ENCODE data around the gene SRPRA. TPM values are rescaled to one million over a fixed set of nuclear protein-coding genes. Genes with fewer than 3 reads are reported as not detected.

Gene SRPRA
- 63.9 and 76.1 TPM in 2 replicates for total RNA-seq

GRCh38 chr11:126268708-126269579 lies at the start of gene SRPRA, which contains the start of gene FOXRED1:
TSS of gene SRPRA (minus strand) at chr11:126268895. CDS start at chr11:126268804, 91 bp downstream.
TSS of gene FOXRED1 (plus strand) at chr11:126269154. CDS start at chr11:126269207, 53 bp downstream.

GRCh38 chr11:126303623-126304456 lies 35.1 kb upstream of the SRPRA start, which contains the start of gene DCPS:
TSS of gene DCPS (plus strand) at chr11:126304060. CDS start at chr11:126304081, 21 bp downstream.

DNA sequence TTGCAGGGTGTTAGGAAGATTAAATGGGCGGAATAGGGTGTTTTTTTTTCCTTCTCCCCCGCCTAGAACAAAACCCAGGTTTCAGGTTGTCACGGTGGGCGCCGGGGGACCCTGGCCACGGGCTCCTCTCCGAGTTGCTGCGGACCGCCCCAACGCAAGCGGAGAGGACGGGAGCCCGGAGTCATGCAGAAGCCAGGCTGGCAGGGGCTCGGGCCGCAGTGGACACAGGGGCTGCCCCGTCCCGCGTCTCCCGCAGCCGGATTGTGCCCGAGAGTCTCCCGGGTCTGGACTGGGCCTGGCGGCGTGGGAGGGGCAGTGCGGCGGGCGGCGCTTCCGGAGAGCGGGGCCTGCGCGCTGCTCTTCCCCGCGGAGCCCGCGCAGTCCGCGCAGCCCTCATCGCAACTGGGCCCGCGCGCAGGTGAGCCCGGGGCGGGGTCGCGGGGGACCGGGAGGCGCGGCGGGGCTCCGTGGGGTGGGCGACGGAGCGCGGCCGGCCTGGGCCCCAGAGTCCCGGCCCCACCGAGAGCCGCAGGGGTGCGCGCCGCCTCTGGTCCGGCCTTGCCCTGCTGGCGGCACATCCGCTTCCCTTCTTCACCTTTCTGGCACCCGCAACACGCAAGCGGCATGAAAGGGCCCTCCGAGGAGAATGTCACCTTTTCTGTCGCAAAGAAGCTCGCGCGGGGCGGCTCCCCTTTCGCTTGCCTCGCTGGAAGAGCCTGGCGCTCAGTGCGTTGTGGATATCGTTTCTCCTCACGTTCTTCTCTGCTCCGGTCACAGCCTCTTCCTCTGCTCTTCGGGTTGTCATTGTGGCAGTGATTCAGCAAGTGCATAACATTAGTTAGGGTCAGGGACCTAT lies 14.3 kb upstream of the SRPRA start, which contains the start of gene TIRAP:
Gene TIRAP (plus strand): TSS at position 358 of the 856 bp plus-strand sequence. CDS start 7,802 bp downstream, outside the sequence.

Other genes with a start within 250 kb of the SRPRA start
- gene CDON, start 206.0 kb downstream of the SRPRA start, total RNA-seq = 6.7 and 7.7 TPM in 2 replicates
- gene RPUSD4, start 57.2 kb downstream of the SRPRA start, total RNA-seq = 21.5 and 23.4 TPM in 2 replicates
- gene FAM118B, start 57.1 kb downstream of the SRPRA start, total RNA-seq = 16.8 and 17.0 TPM in 2 replicates
- 10.7 and 14.9 TPM in 2 replicates for gene FOXRED1, start 259 bp upstream of the SRPRA start, total RNA-seq
- gene TIRAP, start 14.2 kb upstream of the SRPRA start, total RNA-seq = 3.3 and 4.3 TPM in 2 replicates
- gene DCPS, start 35.2 kb upstream of the SRPRA start, total RNA-seq = 11.2 and 14.1 TPM in 2 replicates
- gene ST3GAL4, start 86.8 kb upstream of the SRPRA start, total RNA-seq = 22.1 and 26.6 TPM in 2 replicates

All from aortic smooth muscle cell (primary cell).